Gastroesophageal sphincter (tissue), 3 donors: ENCODE results near the gene SLC38A10.

Experiments
- POLR2A ChIP-seq, 2 donors: fragments of 450-650 bp; IDR thresholded peaks; one replicate each; pipeline ENCODE4 v1.6.1; 2017; ENCODE audit warnings: antibody characterized with exemption in 2 of 2, mild to moderate bottlenecking in 2 of 2, moderate library complexity in 1 of 2
- TF ChIP-seq, protein P1 (sequence below), 4 experiments: fragments of 200-600 bp in 2 of 4; fragments of 450-650 bp in 2 of 4; sonication (generic) in 1 of 4; IDR thresholded peaks; one replicate each; pipeline ENCODE4 v1.5.1; 2017 to 2019; ENCODE audit warnings: antibody characterized with exemption in 4 of 4, mild to moderate bottlenecking in 2 of 4, moderate library complexity in 2 of 4

GRCh38 chr17:81241203-81241602 is 53.9 kb downstream of the SLC38A10 start:
- TF ChIP-seq, protein P1, sequence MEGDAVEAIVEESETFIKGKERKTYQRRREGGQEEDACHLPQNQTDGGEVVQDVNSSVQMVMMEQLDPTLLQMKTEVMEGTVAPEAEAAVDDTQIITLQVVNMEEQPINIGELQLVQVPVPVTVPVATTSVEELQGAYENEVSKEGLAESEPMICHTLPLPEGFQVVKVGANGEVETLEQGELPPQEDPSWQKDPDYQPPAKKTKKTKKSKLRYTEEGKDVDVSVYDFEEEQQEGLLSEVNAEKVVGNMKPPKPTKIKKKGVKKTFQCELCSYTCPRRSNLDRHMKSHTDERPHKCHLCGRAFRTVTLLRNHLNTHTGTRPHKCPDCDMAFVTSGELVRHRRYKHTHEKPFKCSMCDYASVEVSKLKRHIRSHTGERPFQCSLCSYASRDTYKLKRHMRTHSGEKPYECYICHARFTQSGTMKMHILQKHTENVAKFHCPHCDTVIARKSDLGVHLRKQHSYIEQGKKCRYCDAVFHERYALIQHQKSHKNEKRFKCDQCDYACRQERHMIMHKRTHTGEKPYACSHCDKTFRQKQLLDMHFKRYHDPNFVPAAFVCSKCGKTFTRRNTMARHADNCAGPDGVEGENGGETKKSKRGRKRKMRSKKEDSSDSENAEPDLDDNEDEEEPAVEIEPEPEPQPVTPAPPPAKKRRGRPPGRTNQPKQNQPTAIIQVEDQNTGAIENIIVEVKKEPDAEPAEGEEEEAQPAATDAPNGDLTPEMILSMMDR (IDR thresholded peaks at IDR 0.05), result no peak
- TF ChIP-seq POLR2A (IDR thresholded peaks at IDR 0.05), result no peak
